GM12892 (cell line): ENCODE measurements around the gene PRKAG2.

Source experiments
- DNase-seq: peaks from one replicate; pipeline ENCODE4 v3.0.0; 2011; ENCODE audit not compliant: insufficient read length
- FAIRE-seq: peaks from 2 replicates; lab custom pipeline; 2011; peaks lifted over from hg19 to GRCh38; lab: Jason Lieb, UNC
- POLR2A ChIP-seq: IDR thresholded peaks from 2 replicates; pipeline ENCODE4 v1.6.1; 2011; ENCODE audit warnings: low read depth, low read length, control low read depth
- POLR2AphosphoS5 ChIP-seq: IDR thresholded peaks from 2 replicates; pipeline ENCODE4 v1.6.1; 2011; ENCODE audit warnings: low read depth, low read length, control low read depth
- TAF1 ChIP-seq: IDR thresholded peaks from 2 replicates; pipeline ENCODE4 v1.6.1; 2011; ENCODE audit warnings: low read depth, mild to moderate bottlenecking, control low read depth, low read length, borderline replicate concordance

PRKAG2 gene

DNA sequence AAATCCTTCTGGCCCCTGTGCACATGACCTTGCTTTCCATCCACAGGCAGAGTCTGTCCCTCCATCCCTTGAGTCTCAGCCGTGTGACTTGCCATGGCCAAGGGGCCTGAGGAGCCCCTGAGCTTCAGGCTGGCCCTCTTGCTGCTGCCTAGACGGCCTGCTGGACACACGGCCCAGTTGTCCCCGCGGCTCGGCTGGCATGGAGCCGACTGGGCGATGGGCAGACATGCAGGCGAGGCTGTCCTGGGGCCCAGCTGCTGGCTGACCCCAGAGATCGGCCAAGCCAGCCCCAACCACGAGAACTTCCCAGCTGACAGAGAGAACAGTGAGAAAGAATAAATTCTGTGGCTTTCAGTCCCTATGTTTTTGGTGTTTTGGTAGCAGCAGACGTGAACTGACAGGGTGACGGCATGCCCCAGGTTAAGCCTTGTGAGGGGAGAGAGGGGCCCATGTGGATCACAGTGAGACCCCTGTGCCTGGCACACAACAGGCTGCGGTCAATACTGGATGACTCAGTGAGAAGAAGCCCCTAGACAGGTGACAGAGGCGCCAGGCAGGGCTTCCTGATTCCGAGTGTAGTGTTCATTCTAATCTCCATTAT is 11.7 kb downstream of the PRKAG2 start:
- DNase-seq (no peak), FAIRE-seq (no peak)
- no peak for TF ChIP-seq POLR2AphosphoS5
- TF ChIP-seq POLR2A: no peak
- TF ChIP-seq TAF1: no peak

DNA sequence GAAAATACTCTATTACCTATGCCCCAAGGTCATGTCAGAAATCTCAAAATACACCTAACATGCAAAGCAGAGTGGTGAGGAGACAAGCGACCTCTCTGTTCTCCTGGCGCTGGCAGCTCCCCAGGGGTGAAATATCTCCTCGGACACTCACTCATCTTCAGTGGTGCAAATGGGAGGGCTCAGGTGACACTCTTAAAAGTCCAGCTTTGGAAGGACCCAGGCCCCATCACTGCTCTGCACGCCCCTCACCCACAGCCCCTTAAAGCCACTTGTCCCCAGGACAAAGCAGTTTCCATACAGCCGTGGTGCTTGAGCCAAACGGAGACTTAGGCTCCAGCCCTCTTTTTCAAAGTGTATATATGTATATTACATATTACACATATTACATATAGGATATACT is 12.4 kb downstream of the PRKAG2 start:
- TF ChIP-seq POLR2A: no peak
- no peak for TF ChIP-seq TAF1
- no peak for TF ChIP-seq POLR2AphosphoS5
- FAIRE-seq: no peak
- no peak for DNase-seq

DNA sequence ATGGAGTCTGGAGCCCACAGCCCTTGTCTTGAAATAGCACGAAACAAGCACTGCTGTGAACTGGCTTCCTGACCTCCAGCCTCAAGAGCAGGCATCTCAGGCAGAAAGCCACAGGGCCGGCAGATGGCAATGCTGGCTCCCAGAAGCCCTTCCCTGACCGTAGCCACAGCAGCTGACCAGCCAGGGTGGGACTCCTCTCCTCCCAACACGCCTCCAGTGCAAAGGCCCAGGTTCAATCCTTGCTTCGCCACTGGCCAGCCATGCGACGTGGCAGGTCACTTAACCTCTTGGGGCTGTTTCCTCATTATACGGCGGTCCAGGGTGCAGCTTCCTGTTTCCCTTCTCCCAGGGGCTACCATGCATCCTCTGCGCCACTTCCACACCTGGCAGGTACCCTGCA is 12.8 kb downstream of the PRKAG2 start:
- no peak for TF ChIP-seq POLR2A
- TF ChIP-seq POLR2AphosphoS5: no peak
- no peak for TF ChIP-seq TAF1
- FAIRE-seq (no peak), DNase-seq (no peak)

DNA sequence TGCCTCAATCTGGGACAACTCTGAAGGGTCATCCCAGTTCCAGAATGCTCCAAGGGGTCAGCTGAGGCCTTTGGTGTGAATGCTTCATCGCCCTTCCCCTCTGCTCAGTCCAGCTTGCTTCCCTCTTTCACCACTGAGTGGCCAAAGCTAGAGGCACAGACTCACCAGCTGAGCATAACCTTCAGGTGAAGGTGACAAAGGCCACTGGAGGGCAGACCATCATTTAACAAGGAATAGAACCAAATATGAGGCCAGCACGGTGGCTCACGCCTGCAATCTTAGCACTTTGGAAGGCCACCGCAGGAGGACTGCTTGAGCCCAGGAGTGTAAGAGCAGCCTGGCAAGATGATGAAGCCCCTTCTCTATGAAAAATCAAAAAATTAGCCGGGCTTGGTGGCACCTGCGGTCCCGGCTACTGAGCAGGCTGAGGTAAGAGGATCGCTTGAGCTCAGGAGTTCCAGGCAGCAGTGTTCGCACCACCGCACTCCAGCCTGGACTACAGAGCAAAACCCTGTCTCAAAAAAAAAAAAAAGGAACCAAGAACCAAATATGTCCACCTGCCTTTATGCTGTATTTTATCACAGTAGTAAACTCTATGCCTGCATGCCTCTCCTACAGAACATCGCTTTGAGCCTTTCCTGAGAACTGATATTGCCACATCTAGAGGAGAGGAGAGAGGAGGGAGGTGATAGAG is 13.4 kb downstream of the PRKAG2 start:
- no peak for DNase-seq
- FAIRE-seq: no peak
- TF ChIP-seq TAF1 (no peak), POLR2AphosphoS5 (no peak), POLR2A (no peak)

DNA sequence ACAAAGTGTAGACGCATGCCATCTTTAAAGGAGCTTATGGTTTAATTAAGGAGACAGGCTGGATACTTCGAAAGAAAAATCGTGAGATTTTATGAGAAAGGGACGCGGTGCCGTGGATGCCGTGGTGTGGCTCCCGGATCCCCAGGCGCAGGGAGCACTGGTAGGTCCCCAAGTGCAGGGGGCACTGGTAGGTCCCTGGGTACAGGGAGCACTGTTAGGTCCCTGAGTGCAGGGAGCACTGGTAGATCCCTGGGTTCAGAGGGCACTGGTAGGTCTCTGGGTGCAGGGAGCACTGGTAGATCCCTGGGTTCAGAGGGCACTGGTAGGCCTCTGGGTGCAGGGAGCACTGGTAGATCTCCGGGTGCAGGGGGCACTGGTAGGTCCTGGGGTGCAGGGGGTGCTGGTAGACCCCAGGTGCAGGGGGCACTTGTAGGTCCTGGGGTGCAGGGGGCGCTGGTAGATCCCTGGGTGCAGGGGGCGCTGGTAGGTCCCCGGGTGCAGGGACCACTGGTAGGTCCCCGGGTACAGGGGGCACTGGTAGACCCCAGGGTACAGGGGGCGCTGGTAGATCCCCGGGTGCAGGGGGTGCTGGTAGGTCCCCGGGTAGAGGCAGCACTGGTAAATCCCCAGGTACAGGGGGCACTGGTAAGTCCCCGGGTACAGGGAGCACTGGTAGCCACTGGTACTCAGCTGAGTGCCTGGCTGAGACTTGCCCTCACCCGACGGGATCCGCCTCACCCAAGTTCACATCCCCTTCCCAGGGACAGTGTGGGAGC is 14.1 kb downstream of the PRKAG2 start:
- TF ChIP-seq POLR2AphosphoS5 (no peak), POLR2A (no peak), TAF1 (no peak)
- DNase-seq (no peak), FAIRE-seq (no peak)

DNA sequence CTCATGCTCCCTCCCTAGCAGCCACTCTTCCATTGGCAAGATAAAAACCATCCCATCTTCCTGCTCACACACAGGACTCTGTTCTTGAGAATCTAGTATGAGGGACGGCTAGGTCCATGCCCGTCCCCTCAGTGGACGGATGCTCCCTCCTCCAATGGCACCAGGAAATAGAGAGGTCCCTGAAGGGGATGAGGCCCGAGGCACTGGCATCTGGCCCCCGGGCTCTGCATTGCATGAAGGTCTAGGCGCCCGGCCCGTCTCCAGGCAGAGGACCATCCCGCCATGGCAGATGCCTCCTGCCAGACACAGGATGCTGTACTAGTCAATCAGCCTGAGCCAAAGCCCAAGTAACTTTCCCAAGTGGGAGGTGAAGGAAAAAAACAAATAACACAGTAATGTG is 15.0 kb downstream of the PRKAG2 start:
- no peak for DNase-seq
- TF ChIP-seq TAF1 (no peak), POLR2A (no peak), POLR2AphosphoS5 (no peak)
- FAIRE-seq: no peak

DNA sequence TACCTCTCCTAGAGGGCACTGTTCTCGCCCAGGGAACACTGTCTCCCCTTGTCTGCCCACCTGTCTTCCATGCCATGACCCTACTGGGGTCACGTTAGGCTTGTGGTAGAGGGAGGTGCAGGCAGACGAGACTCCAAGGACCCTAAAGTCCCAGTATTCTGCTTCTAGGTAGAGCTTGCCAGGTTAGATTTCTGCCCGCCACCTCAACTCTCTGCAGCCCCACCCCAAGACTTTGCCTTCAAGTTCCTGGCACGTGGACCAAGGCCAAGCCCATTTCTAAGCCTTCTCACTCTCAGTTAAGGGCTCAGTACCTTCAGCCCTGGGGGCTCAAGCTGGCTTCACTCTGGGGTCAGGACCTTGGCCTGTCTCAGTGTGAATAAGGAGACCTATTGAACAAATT is 16.1 kb downstream of the PRKAG2 start:
- TF ChIP-seq TAF1 (no peak), POLR2AphosphoS5 (no peak), POLR2A (no peak)
- no peak for FAIRE-seq
- no peak for DNase-seq

DNA sequence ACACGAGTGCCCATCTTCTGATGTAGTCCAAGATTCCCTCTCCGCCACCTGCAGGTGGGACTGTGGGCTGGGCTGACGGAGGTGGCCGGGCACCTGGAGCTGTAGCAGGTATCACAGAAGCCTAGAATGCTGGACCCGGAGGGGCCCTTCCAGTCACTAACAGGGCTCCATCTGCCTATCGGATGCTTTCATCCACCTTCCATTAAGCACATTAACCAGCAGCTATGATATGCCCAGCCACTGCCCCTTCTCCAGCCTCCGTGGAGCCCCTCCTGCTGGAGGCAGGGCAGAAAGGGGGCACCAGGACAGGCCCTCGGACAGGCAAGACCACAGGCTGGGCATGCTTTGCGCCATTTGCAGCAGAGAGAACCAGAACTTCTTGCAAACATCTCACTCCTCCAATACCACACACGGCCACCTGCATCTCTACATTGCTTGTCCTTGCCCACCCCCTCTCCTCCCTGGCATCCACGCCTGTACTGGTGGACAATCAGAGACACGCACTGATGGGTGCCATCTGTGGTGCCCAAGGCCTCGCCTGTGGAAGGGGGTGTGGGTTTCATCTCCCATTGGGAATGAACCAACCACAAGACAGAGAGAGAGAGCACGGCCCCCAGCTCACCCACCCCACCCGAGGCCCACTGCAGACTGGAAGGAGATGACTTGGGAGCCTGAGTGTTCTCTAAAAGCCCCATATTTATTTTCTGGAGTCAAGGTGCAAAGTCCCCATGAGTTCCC is 16.8 kb downstream of the PRKAG2 start:
- FAIRE-seq (no peak), DNase-seq (no peak)
- no peak for TF ChIP-seq POLR2A
- TF ChIP-seq TAF1: no peak
- TF ChIP-seq POLR2AphosphoS5: no peak

DNA sequence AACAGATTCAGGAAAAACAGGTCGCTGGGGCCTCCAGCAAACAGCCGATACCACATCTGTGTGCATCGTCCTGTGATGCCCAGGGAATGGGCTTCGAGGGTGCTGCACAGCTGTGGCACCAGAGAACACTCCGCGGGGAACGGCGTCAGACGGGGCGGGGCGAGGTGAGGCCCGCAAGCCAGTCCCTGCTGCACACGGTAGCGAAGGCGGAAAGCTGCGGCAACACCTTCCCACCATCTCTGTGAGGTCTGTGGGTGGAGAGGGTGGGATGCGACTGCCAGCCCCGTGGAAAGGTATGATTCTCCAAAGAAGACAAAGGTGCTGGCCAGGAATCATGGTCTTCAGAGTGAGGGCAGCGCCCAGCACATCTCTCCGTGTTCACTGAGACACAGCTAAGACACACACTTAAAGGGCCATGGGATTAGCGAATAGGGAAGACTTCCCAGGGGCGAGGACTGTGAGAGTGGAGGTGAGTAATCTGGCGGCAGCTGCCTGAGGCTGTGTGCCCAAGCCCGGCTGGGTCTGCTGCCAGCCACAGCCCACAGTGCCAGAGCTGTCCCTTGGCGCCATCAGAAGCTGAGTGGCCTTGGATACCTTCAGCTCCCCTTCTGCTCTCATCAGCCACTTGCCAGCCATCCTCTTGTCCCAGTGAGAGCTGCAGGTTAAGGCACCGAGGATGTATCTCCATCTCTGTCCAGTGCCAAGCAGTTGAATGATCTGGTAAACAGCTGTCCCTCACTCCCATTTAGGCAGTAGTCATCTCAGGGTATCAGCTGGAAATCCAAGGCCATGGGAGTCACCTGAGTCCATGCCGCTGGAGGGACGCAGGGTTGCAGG is 17.6 kb downstream of the PRKAG2 start:
- TF ChIP-seq TAF1 (no peak), POLR2A (no peak), POLR2AphosphoS5 (no peak)
- FAIRE-seq: no peak
- no peak for DNase-seq

DNA sequence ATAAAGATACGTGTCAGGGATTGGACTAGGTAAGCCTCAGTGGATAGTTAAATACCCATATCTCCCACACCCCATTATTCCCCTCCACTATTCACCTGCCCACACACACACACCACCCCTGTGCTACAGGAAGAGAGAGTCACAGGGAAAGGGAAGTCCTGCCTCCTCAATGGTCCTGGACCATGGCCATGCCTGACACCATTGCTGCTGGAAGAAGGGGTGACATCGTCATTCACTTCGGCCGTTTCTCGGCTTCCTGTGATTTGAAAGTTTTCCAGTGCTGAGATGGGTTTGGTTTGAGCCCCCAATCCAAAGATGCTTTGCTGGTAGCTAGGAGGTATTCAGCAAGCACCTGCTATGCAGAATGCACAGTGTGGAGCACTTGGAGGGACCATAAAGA is 18.5 kb downstream of the PRKAG2 start:
- TF ChIP-seq POLR2A (no peak), POLR2AphosphoS5 (no peak), TAF1 (no peak)
- no peak for DNase-seq
- FAIRE-seq: no peak

DNA sequence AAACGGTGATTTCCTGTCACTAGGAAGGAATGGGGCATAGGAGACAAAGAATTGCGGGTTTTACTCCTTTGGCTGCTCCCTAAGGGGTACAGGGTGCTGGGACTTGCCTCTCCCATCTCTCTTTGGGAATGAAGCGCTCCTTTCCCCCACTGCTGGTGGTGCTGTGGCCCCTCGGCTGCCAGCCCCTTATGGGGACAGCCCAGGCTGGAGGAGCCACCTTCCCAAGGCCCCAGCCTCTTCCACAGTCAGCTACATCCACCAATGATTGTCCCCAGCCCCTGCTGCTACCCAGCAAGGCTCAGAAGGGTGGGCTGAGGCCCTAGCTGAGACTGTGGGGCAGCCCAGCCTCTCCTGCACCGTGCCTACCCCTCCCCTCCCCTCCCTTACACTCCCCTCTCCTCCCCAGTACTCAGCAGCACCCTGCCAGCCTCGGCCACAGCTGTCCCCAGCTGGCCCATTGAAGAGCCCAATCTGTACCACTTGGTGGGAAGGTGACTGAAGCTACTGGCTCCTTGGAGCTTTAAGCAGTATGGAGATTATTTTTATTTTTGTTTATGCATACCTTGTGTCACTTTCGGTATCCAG is 19.0 kb downstream of the PRKAG2 start:
- DNase-seq: no peak
- no peak for FAIRE-seq
- TF ChIP-seq TAF1: no peak
- no peak for TF ChIP-seq POLR2AphosphoS5
- no peak for TF ChIP-seq POLR2A

DNA sequence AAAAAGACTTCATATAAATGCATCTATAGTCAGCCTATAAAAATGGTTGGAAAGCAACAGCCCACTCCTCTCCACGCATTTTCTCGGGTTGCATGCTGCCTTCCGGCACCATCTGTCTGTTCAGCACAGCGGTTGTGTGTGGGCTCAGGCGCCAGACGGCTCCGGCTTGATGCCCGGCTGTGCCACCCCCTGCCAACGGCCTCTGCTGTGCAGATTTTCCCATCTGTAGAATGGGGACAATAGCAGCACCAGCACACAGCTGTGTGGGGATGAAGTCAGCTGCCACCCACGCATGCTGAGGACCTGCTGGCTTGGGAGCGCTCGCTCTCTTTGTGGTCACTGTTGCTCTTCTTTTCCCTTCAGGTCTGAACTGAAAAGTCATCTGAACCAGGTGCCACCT is 19.5 kb downstream of the PRKAG2 start:
- no peak for DNase-seq

More for the DNA sequence above, 19.5 kb downstream of the PRKAG2 start:
- TF ChIP-seq TAF1: no peak
- no peak for TF ChIP-seq POLR2A
- TF ChIP-seq POLR2AphosphoS5: no peak
- no peak for FAIRE-seq
